GM12878 (cell line): ENCODE data around the gene CHMP6. TPM values are rescaled to one million over a fixed set of nuclear protein-coding genes. Genes with fewer than 3 reads are reported as not detected.

Experiments
- ATAC-seq: fragments of 200-7000 bp; cut with Tn5 transposase; 3 replicates; pipeline ENCODE4 v1.9.1; 2020; ENCODE audit warnings: mild to moderate bottlenecking, moderate library complexity
- BruUV-seq: library from RNA; stranded (reverse); fragments of 400-500 nt; replicated peaks from 2 replicates; lab custom pipeline; 2021; lab: Mats Ljungman, UMichigan
- CTCF ChIA-PET: fragments of 300-600 bp; sonication (Branson Sonifier 250); formaldehyde crosslinking; extraction: SDS; loops from one replicate; lab custom pipeline; 2021; ENCODE audit warnings: inconsistent platforms; lab: Yijun Ruan, JAX
- POLR2A ChIA-PET: fragments of 350-600 bp; formaldehyde crosslinking; extraction: SDS; loops from one replicate; lab custom pipeline; 2021; ENCODE audit warnings: inconsistent platforms; lab: Charles Lee
- RAD21 ChIA-PET: fragments of 300-600 bp; sonication (Branson Sonifier 250); formaldehyde crosslinking; loops from one replicate; lab custom pipeline; 2023; ENCODE audit warnings: antibody characterized with exemption; ENCODE audit not compliant: unreplicated experiment; lab: Charles Lee
- SMC1A ChIA-PET: fragments of 300-600 bp; sonication (Branson Sonifier 250); formaldehyde crosslinking; loops from one replicate; lab custom pipeline; 2023; ENCODE audit not compliant: unreplicated experiment, uncharacterized antibody; lab: Charles Lee
- DNase-seq: peaks from one replicate; pipeline ENCODE4 v3.0.0-alpha.2; 2011; ENCODE audit warnings: low read depth, low spot score
- FAIRE-seq: peaks from 3 replicates; lab custom pipeline; 2011; peaks lifted over from hg19 to GRCh38; lab: Jason Lieb, UNC
- H2AFZ ChIP-seq: 2 replicates; pipeline ENCODE4 v1.6.0; 2011; ENCODE audit warnings: low read depth, low read length, control low read depth; ENCODE audit not compliant: control insufficient read depth
- H3K27ac ChIP-seq: 2 replicates; pipeline ENCODE4 v1.5.1; 2011; ENCODE audit warnings: control low read depth; ENCODE audit not compliant: control insufficient read depth, insufficient read depth
- H3K27me3 ChIP-seq, 2 experiments: replicated peaks in 1 of 2; 2 replicates each; pipeline versions ENCODE4 v1.6.0 to v1.6.1; 2011; ENCODE audit warnings: low read length in 1 of 2; ENCODE audit not compliant: control insufficient read depth in 2 of 2, insufficient read depth in 2 of 2
- H3K36me3 ChIP-seq, 2 experiments: 2 replicates each; pipeline ENCODE4 v1.5.1; 2011; ENCODE audit warnings: low read length in 1 of 2; ENCODE audit not compliant: control insufficient read depth in 2 of 2, insufficient read depth in 2 of 2
- H3K4me1 ChIP-seq: 2 replicates; pipeline ENCODE4 v1.6.1; 2011; ENCODE audit warnings: mild to moderate bottlenecking, low read length, moderate library complexity, mixed read lengths; ENCODE audit not compliant: control insufficient read depth, insufficient read depth
- H3K4me2 ChIP-seq: 2 replicates; pipeline ENCODE4 v1.6.0; 2011; ENCODE audit warnings: control low read depth; ENCODE audit not compliant: control insufficient read depth, insufficient read depth
- H3K4me3 ChIP-seq: fragments of 200-600 bp; sonication (generic); 2 replicates; pipeline ENCODE4 v1.5.1; 2016
- H3K79me2 ChIP-seq: 2 replicates; pipeline ENCODE4 v1.6.0; 2011; ENCODE audit warnings: low read length; ENCODE audit not compliant: control insufficient read depth, insufficient read depth
- H3K9ac ChIP-seq: 2 replicates; pipeline ENCODE4 v1.8.0; 2011; ENCODE audit warnings: low read length, control low read depth, mixed read lengths; ENCODE audit not compliant: control insufficient read depth, insufficient read depth
- H3K9me3 ChIP-seq: replicated peaks from 3 replicates; pipeline ENCODE4 v1.5.1; 2011; ENCODE audit warnings: mild to moderate bottlenecking, low read length; ENCODE audit not compliant: control insufficient read depth, insufficient read depth
- H4K20me1 ChIP-seq: 2 replicates; pipeline ENCODE4 v1.6.0; 2011; ENCODE audit not compliant: control insufficient read depth, insufficient read depth
- BACH1 ChIP-seq: fragments of 450-650 bp; IDR thresholded peaks from 2 replicates; pipeline ENCODE4 v1.6.1; 2017; ENCODE audit warnings: mild to moderate bottlenecking, borderline replicate concordance
- EGR1 ChIP-seq, 2 experiments: IDR thresholded peaks; 1 replicate in 1 of 2; 2 replicates in 1 of 2; pipeline ENCODE4 v1.6.1; 2011 to 2012; ENCODE audit warnings: low read depth in 2 of 2, low read length in 2 of 2, borderline replicate concordance in 1 of 2, mild to moderate bottlenecking in 1 of 2, moderate library complexity in 1 of 2
- KLF5 ChIP-seq: fragments of 450-650 bp; IDR thresholded peaks from 2 replicates; pipeline ENCODE4 v1.6.1; 2014; ENCODE audit warnings: mild to moderate bottlenecking; ENCODE audit not compliant: partially characterized antibody
- MEF2A ChIP-seq: IDR thresholded peaks from 2 replicates; pipeline ENCODE4 v1.6.1; 2011; ENCODE audit warnings: low read depth, mild to moderate bottlenecking, low read length, moderate library complexity; ENCODE audit not compliant: insufficient read depth
- POLR2A ChIP-seq: IDR thresholded peaks from 2 replicates; pipeline ENCODE4 v1.6.1; 2011; ENCODE audit warnings: low read depth, mild to moderate bottlenecking, low read length
- POLR2AphosphoS2 ChIP-seq: IDR thresholded peaks from 2 replicates; pipeline ENCODE4 v1.6.1; 2011; ENCODE audit warnings: low read depth, mild to moderate bottlenecking, low read length, improper control_type of control experiment, moderate library complexity
- SIN3A ChIP-seq: IDR thresholded peaks from 2 replicates; pipeline ENCODE4 v1.6.1; 2012; ENCODE audit warnings: low read depth, low read length, improper control_type of control experiment
- SREBF2 ChIP-seq: IDR thresholded peaks from 2 replicates; pipeline ENCODE4 v1.6.1; 2012; ENCODE audit warnings: mild to moderate bottlenecking, low read length
- SUPT20H ChIP-seq: IDR thresholded peaks from 2 replicates; pipeline ENCODE4 v1.6.1; 2011; ENCODE audit warnings: low read depth, mild to moderate bottlenecking, low read length, moderate library complexity, borderline replicate concordance; ENCODE audit not compliant: control insufficient read depth
- TAF1 ChIP-seq: IDR thresholded peaks from 2 replicates; pipeline ENCODE4 v1.6.1; 2011; ENCODE audit warnings: mild to moderate bottlenecking, low read depth, low read length, borderline replicate concordance
- ZBED1 ChIP-seq: IDR thresholded peaks from 2 replicates; pipeline ENCODE4 v1.6.1; 2016; ENCODE audit warnings: borderline replicate concordance
- WGBS: methylation state at CpG from one replicate; pipeline ENCODE4 v1.1.6; 2016; ENCODE audit warnings: low lambda C conversion rate; ENCODE audit not compliant: insufficient replicate concordance, insufficient coverage; ENCODE audit errors: missing lambda C conversion rate; 5-methylcytosine and 5-hydroxymethylcytosine counted together
- in situ Hi-C: fragments of 300-500 bp; cut with MboI; formaldehyde crosslinking; loops from 9 replicates; pipeline ENCODE4 v1.14.3; 2018; ENCODE audit warnings: mixed read lengths
- intact Hi-C: fragments of 100-400 bp; cut with micrococcal nuclease; formaldehyde crosslinking; loops from one replicate; pipeline ENCODE4 v1.14.2; 2022; ENCODE audit not compliant: unreplicated experiment
- polyA plus RNA-seq, 11 experiments: library from polyadenylated mRNA; depleted of rRNA in 4 of 11; unstranded in 6 of 11; stranded (reverse) in 5 of 11; fragments of >200 nt; fragmentation: Nextera tagmentation in 4 of 11; fragmentation: Illumina TruSeq in 1 of 11; extraction: Ambion mirVana in 4 of 11; extraction: Trizol in 1 of 11; gene quantifications; 1 replicate in 1 of 11; 2 replicates in 10 of 11; pipeline versions ENCODE4 v1.2.1 to v1.2.3, GENCODE V29; 2011 to 2016; ENCODE audit warnings: inconsistent platforms in 2 of 11, missing spikeins in 2 of 11, low read depth in 1 of 11
- total RNA-seq, 4 experiments: library from RNA; depleted of rRNA in 3 of 4; stranded (reverse); fragments of >200 nt in 3 of 4; fragmentation: Illumina TruSeq in 1 of 4; extraction: Trizol in 1 of 4; gene quantifications; 2 replicates each; pipeline versions ENCODE4 v1.2.1 to v1.2.3, GENCODE V29; 2013 to 2021
- TF ChIP-seq, protein P1 (sequence below): fragments of 150-350 bp; IDR thresholded peaks from 2 replicates; pipeline ENCODE4 v1.6.1; 2016; ENCODE audit warnings: low read depth, low read length
- TF ChIP-seq, protein P2 (sequence below): fragments of 450-650 bp; IDR thresholded peaks from 2 replicates; pipeline ENCODE4 v1.6.1; 2017; ENCODE audit warnings: borderline replicate concordance
- TF ChIP-seq, protein P3 (sequence below): fragments of 450-650 bp; IDR thresholded peaks from 2 replicates; pipeline ENCODE4 v1.6.1; 2017; ENCODE audit warnings: low read depth, mild to moderate bottlenecking, moderate library complexity

The CHMP6 gene
- total and polyA plus RNA-seq, 10 of the 15 experiments (the other 5 are each of a cell fraction or from before 2014, with no cell fraction given) = 0.21 to 37.9 (median 14.7) TPM

DNA sequence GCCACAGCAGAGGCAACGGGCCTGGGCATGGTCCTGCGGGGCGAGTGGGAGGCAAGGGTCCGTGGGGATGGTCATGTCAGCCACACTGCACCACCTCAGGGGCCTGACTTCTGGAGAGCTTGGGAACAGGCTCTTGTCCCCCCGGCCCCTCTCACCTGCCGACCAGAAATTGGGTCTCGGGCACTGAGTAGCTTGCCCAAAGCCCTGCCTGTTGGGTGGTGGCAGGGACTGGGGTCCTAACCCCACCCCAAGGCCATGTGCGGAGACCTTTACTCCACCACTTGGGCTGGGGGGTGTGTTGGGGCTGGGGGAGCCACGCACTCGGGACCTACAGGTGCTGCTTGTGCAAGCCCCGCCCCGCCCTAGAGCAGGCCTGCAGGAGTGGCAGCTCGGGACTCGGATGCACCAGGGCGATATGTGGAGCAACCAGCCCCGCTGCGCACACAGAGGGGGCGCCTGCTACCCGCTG lies 24.2 kb upstream of the CHMP6 start (continued):
- TF ChIP-seq, protein P1, sequence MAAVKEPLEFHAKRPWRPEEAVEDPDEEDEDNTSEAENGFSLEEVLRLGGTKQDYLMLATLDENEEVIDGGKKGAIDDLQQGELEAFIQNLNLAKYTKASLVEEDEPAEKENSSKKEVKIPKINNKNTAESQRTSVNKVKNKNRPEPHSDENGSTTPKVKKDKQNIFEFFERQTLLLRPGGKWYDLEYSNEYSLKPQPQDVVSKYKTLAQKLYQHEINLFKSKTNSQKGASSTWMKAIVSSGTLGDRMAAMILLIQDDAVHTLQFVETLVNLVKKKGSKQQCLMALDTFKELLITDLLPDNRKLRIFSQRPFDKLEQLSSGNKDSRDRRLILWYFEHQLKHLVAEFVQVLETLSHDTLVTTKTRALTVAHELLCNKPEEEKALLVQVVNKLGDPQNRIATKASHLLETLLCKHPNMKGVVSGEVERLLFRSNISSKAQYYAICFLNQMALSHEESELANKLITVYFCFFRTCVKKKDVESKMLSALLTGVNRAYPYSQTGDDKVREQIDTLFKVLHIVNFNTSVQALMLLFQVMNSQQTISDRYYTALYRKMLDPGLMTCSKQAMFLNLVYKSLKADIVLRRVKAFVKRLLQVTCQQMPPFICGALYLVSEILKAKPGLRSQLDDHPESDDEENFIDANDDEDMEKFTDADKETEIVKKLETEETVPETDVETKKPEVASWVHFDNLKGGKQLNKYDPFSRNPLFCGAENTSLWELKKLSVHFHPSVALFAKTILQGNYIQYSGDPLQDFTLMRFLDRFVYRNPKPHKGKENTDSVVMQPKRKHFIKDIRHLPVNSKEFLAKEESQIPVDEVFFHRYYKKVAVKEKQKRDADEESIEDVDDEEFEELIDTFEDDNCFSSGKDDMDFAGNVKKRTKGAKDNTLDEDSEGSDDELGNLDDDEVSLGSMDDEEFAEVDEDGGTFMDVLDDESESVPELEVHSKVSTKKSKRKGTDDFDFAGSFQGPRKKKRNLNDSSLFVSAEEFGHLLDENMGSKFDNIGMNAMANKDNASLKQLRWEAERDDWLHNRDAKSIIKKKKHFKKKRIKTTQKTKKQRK = no peak
- TF ChIP-seq, protein P2, sequence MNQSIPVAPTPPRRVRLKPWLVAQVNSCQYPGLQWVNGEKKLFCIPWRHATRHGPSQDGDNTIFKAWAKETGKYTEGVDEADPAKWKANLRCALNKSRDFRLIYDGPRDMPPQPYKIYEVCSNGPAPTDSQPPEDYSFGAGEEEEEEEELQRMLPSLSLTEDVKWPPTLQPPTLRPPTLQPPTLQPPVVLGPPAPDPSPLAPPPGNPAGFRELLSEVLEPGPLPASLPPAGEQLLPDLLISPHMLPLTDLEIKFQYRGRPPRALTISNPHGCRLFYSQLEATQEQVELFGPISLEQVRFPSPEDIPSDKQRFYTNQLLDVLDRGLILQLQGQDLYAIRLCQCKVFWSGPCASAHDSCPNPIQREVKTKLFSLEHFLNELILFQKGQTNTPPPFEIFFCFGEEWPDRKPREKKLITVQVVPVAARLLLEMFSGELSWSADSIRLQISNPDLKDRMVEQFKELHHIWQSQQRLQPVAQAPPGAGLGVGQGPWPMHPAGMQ = no peak
- TF ChIP-seq KLF5 = no peak
- no peak for TF ChIP-seq MEF2A
- TF ChIP-seq BACH1 = no peak
- TF ChIP-seq TAF1 = no peak
- TF ChIP-seq SREBF2 = no peak

DNA sequence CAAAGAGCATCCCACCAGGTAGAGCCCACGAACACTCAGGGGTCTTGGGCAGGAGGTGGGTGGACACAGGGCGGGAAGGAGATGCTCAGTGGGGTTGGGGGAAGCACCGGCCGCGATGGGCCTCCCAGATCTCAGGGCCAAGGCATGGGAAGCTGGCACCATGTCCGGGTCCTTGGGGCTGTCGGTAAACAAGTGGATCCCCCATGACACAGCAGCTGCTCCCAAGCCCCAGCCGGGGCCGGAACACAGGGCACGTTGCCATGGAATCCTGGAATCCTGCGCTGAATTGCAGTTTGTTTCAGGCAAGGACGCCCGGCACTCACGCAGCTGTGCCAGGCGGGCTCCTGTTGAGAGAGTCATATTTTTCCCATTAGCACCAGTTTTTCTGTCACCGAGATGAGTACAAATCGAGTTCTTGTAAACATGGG lies 23.0 kb upstream of the CHMP6 start:
- RAD21 ChIA-PET = no interaction called here
- 78% methylated on average over 17 of the region's 17 CpGs for WGBS
- H3K79me2 ChIP-seq = no peaks in the 10 kb centered on the region
- no peak for DNase-seq
- H4K20me1 ChIP-seq = no peaks in the 10 kb centered on the region
- no peak for ATAC-seq
- H3K4me1 ChIP-seq = no peaks in the 10 kb centered on the region
- H3K36me3 ChIP-seq = no peaks in the 10 kb centered on the region
- SMC1A ChIA-PET = no interaction called here
- FAIRE-seq = no peak
- intact Hi-C loops (no loop called here), in situ Hi-C loops (no loop called here)
- no peak overlapping the region for H3K27ac ChIP-seq
- H3K4me2 ChIP-seq = no peak overlapping the region
- POLR2A ChIA-PET = no interaction called here
- no peak overlapping the region for H3K4me3 ChIP-seq
- no peaks in the 10 kb centered on the region for H3K9me3 ChIP-seq
- no peak overlapping the region for H3K9ac ChIP-seq
- TF ChIP-seq POLR2A = peak; percentile 34; the same call in 1 of the 2 replicates
- no peak for TF ChIP-seq SUPT20H
- TF ChIP-seq EGR1 (IDR thresholded peaks at IDR 0.05; ENCODE audit: borderline replicate concordance in 1 of 2, low read depth in 2 of 2, low read length in 2 of 2) = no peak
- TF ChIP-seq SIN3A = no peak
- no peak for TF ChIP-seq ZBED1
- TF ChIP-seq, protein P3, sequence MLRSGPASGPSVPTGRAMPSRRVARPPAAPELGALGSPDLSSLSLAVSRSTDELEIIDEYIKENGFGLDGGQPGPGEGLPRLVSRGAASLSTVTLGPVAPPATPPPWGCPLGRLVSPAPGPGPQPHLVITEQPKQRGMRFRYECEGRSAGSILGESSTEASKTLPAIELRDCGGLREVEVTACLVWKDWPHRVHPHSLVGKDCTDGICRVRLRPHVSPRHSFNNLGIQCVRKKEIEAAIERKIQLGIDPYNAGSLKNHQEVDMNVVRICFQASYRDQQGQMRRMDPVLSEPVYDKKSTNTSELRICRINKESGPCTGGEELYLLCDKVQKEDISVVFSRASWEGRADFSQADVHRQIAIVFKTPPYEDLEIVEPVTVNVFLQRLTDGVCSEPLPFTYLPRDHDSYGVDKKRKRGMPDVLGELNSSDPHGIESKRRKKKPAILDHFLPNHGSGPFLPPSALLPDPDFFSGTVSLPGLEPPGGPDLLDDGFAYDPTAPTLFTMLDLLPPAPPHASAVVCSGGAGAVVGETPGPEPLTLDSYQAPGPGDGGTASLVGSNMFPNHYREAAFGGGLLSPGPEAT = no peak
- 0 out of 2 replicates have a peak, but pooled peaks have one; percentile 29 for TF ChIP-seq POLR2AphosphoS2
- no peaks in the 10 kb centered on the region for H3K27me3 ChIP-seq
- no peak overlapping the region for H2AFZ ChIP-seq
- CTCF ChIA-PET = interaction anchor here (0.7 kb wide), 1 partner anchor 544 kb away, joined by 3 read pairs; no protein-coding TSS in a partner anchor
- TSS peak; percentile 55 for BruUV-seq
